GM19468 (cell line): ENCODE results near the gene PPP1R3F.

Experiments
- ATAC-seq: cut with Tn5 transposase; IDR thresholded peaks from one replicate; pipeline ENCODE4 v1.9.1; 2021; ENCODE audit warnings: mild to moderate bottlenecking, moderate library complexity, moderate number of reproducible peaks; ENCODE audit not compliant: unreplicated experiment; ENCODE audit errors: extremely low read depth

Gene PPP1R3F, protein sequence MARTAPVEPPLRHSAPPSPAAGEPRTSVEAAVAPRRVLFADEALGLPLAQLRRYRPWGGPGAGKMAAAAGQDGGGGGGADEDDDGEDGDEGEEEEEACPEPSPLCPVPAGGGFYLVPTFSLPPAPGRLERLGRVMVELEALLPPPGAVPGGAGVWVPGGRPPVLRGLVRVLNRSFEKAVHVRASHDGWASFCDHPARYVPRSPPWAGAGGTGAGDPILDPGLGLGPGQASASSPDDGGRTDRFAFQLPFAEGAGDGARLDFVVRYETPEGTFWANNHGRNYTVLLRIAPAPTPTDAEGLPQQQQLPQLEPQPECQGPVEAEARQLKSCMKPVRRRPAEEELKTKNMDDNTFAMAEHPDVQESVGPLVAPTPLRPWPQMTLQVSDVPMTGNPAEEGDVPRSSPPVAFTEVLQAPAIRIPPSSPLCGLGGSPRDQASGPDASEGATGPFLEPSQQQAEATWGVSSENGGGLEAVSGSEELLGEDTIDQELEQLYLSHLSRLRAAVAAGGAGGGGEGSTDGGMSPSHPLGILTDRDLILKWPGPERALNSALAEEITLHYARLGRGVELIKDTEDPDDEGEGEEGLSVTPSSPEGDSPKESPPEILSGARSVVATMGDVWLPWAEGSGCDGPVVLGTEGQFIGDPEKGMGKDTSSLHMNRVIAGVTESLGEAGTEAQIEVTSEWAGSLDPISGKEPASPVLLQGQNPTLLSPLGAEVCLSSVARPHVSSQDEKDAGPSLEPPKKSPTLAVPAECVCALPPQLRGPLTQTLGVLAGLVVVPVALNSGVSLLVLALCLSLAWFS

GRCh38 chrX:49269767-49270248 lies at the start of gene PPP1R3F:
TSS of gene PPP1R3F (plus strand) at chrX:49269793. CDS start at chrX:49269870, 77 bp downstream.
- ATAC-seq = peak; percentile 6

GRCh38 chrX:49220100-49220499 lies 49.5 kb upstream of the PPP1R3F start:
- ATAC-seq = no peak

DNA sequence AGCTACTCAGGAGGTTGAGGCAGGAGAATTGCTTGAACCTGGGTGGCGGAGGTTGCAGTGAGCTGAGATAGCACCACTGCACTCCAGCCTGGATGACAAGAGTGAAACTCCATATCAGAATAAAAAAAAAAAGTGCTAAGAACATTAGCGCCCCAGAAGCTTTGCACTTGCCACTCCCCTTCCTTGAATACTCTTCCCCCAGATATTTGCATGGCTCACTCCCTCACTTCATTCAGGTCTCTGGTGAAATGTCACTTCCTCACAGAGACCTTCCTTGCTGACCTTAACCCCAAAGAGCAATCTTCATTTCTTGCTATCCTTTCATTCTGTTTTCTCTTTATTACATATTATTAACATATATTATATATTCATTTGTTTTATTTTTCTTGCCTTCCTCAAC lies 47.7 kb upstream of the PPP1R3F start:
- ATAC-seq = no peak

GRCh38 chrX:49225858-49226257 lies 43.7 kb upstream of the PPP1R3F start:
- no peak for ATAC-seq

DNA sequence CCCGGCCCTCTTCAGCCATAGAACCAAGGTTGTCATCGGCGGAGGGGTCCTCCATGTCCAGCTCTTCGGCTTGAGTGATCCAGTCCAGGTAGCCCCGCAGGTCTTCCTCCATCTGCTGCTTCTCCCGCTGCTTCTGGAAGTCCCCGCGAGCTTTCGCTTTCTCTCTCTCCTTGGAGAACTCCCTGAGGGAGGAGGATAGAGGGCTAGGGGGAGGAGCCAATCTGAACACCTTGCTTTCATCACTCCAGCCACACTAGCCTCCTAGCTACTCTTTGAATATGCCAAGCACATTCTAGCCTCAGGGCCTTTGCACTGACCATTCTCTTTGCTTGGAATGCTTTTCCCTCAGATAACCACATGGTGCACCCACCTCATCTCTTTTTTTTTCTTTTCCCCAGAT lies 42.6 kb upstream of the PPP1R3F start:
- no peak for ATAC-seq

GRCh38 chrX:49227726-49228125 lies 41.9 kb upstream of the PPP1R3F start:
- no peak for ATAC-seq

GRCh38 chrX:49228185-49228584 lies 41.4 kb upstream of the PPP1R3F start:
- no peak for ATAC-seq

- ATAC-seq = no peak
Measured at GRCh38 chrX:49230500-49231232, 38.9 kb upstream of the PPP1R3F start.

- no peak for ATAC-seq
Measured at GRCh38 chrX:49231333-49232000, 38.1 kb upstream of the PPP1R3F start.

GRCh38 chrX:49232525-49232924 lies 37.1 kb upstream of the PPP1R3F start:
- no peak for ATAC-seq

GRCh38 chrX:49233176-49233575 lies 36.4 kb upstream of the PPP1R3F start, which contains the start of gene CACNA1F:
TSS of gene CACNA1F (minus strand) at chrX:49233340. CDS start at chrX:49233309, 31 bp downstream.
- ATAC-seq = no peak

DNA sequence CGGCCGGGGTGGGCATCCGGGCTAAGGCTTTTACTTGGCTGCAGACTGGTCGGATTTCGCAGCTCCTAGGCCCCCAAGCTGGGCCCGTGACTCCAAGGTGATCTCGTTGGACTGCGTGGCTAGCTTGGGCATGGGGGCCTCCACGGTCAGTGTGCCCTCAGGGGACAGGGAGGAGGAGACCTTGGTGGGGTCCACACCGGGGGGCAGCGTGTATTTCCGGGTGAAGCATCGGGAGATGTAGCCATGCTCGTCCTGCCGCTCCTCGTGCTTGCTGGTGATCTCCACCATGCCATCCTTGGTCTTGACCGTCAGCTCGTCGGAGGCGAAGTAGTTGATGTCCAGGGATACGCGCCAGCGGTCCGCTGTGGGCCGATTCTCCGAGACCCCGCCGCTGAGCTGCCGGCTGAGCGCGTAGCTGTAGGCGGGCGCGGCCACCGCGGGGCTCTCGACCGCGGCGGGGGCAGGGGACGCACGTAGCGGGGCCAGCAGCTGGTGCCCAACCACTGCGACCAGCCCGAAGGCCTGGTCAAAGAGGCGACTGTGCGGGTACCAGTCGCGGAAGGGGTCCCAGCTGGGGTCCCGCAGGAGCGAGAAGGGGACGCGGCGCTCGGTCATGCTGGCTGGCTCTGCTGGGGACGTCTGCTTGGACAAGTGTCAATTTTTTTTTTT lies 35.6 kb upstream of the PPP1R3F start:
- no peak for ATAC-seq

GRCh38 chrX:49237060-49237459 lies 32.5 kb upstream of the PPP1R3F start:
- ATAC-seq = no peak

DNA sequence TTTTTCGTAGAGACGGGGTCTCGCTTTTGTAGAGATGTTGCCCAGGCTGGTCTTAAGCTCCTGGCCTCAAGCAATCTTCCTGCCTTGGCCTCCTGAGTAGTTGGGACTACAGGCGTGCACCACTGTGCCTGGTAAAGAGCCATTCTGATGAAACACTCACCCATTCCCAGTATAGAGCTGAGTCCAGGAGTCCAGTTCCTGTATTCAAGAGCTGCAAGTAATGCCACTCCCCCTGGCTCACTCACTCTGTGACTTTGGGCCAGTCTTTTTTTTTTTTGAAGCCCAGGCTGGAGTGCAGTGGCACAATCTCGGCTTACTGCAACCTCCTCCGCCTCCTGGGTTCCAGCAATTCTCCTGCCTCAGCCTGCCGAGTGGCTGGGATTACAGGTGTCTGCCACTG lies 30.9 kb upstream of the PPP1R3F start:
- no peak for ATAC-seq

GRCh38 chrX:49242545-49243066 lies 27.0 kb upstream of the PPP1R3F start:
- ATAC-seq = no peak

DNA sequence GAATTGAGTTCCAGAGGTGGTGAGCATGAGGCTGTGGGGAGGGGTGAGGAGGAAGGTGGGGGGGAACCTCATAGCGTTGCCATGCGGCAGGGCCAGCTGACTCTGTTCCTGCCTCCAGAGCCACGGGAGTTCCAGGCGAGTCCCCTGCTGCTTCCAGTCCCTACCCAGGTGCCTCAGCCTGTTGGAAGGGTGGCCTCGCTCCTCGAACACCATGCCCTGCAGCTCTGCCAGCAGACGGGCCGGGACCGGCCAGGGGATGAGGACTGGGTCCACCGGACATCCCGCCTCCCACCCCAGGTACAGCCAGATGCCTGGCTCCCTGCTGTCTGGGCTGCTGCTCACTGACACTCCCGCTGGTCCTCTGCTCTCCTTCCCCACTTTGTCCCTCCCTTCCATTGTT lies 26.4 kb upstream of the PPP1R3F start:
- ATAC-seq = no peak

- no peak for ATAC-seq
Measured at GRCh38 chrX:49244207-49244606, 25.4 kb upstream of the PPP1R3F start.

DNA sequence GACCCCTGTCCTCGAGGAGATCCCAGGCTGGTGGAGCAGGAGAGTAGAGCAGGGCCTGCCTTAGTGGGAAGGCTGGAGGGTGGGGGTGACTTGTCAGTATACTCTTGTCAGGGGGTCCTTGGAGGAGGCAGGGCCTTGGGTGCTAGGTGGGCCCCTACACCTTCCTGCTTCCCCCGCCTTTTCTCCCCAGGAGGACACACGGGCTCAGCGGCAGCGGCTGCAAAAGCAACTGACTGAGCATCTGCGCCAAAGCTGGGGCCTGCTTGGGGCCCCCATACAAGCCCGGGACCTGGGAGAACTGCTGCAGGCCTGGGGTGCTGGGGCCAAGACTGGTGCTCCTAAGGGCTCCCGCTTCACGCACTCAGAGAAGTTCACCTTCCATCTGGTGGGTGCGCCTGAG lies 23.1 kb upstream of the PPP1R3F start:
- ATAC-seq = no peak

- no peak for ATAC-seq
Measured at GRCh38 chrX:49247346-49247745, 22.2 kb upstream of the PPP1R3F start.
